AG04450 (cell line): ENCODE results near the gene AWAT1. TPM values are rescaled to one million over a fixed set of nuclear protein-coding genes. Genes with fewer than 3 reads are reported as not detected.
A peak's percentile ranks its signal among the peaks of the same experiment; 100 is the strongest.

Source experiments
- CTCF ChIA-PET: fragments of 300-600, 350-600 bp; formaldehyde crosslinking; extraction: SDS; loops from one replicate; lab custom pipeline; 2022; ENCODE audit warnings: antibody characterized with exemption, inconsistent platforms; lab: Charles Lee
- POLR2A ChIA-PET: fragments of 350-600 bp; formaldehyde crosslinking; extraction: SDS; loops from one replicate; lab custom pipeline; 2021; ENCODE audit warnings: antibody characterized with exemption, inconsistent platforms; lab: Yijun Ruan, JAX
- DNase-seq: peaks from one replicate; pipeline ENCODE4 v3.0.0-alpha.2; 2011; ENCODE audit warnings: low read depth, low spot score
- H3K27ac ChIP-seq: one replicate; pipeline ENCODE4 v1.5.1; 2012; ENCODE audit warnings: low read depth, low read length, control low read depth
- H3K27me3 ChIP-seq: one replicate; pipeline ENCODE4 v1.6.0; 2012; ENCODE audit warnings: low read length; ENCODE audit not compliant: control insufficient read depth, insufficient read depth
- H3K4me3 ChIP-seq: 2 replicates; pipeline ENCODE4 v1.5.1; 2011; ENCODE audit warnings: mild to moderate bottlenecking, low read depth, low read length, control low read depth
- H3K9me3 ChIP-seq: 2 replicates; pipeline ENCODE4 v1.5.1; 2012; ENCODE audit warnings: low read length; ENCODE audit not compliant: control insufficient read depth, insufficient read depth
- polyA plus RNA-seq: library from polyadenylated mRNA; depleted of rRNA; stranded (reverse); fragments of >200 nt; gene quantifications from 2 replicates; pipeline ENCODE4 v1.2.3, GENCODE V29; 2011; rRNA removed
- small RNA-seq: library from RNA; depleted of rRNA; stranded (forward); fragments of <200 nt; gene quantifications from one replicate; pipeline ENCODE3, GENCODE V24; 2012; ENCODE audit warnings: low read depth; ENCODE audit not compliant: insufficient read length
- TF ChIP-seq, protein P1 (sequence below): IDR thresholded peaks from 2 replicates; pipeline ENCODE4 v1.5.1; 2011; ENCODE audit warnings: low read depth, low read length, control low read depth, inconsistent platforms

Gene AWAT1
- polyA plus RNA-seq, 1 experiment, result not detected

DNA sequence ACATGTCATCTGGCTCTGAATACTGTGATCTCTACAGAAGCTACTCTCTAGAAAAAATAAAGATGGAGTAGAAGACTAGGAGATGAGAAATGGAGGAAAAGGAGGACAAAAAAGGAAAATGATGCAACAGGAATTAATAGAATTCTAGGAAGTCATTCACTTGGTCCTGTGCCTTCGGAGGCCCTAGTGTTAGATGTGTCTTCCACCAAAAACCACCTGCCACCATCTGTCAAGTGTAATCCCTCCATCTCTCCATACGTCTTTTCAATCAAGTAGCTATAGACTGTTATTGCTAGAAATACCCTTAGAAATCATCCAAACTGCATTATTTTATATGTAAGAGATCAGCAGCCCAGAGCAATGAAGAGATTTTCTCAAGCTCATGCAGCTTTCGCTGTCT is 44.6 kb downstream of the AWAT1 start:
- POLR2A ChIA-PET, result no interaction called here
- no peak for DNase-seq
- CTCF ChIA-PET, result no interaction called here

DNA sequence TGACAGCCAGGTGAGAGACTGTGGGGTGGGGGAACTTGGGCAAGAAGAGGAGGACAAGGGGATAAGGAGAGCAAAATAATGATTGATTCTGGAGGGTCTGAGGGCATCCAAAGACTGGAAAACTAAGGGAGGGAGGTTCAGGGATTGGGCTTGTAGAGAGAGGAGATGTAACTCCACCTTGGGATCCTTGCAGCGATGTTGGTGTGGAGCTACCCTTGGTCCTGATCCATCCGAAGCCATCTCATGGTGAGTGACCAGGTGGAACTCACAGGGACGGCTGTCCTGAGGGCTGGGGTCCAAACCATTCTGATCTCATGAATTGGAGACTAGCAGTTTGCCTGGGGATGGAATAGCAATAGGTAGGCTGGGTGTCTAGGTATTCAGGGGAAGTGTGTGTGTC is 46.1 kb downstream of the AWAT1 start:
- POLR2A ChIA-PET, result interaction anchor here (1.0 kb wide), 1 partner anchor 9 kb away, joined by 4 read pairs; the partner anchor contains the start of genes KIF4A and PDZD11
- TF ChIP-seq, protein P1, sequence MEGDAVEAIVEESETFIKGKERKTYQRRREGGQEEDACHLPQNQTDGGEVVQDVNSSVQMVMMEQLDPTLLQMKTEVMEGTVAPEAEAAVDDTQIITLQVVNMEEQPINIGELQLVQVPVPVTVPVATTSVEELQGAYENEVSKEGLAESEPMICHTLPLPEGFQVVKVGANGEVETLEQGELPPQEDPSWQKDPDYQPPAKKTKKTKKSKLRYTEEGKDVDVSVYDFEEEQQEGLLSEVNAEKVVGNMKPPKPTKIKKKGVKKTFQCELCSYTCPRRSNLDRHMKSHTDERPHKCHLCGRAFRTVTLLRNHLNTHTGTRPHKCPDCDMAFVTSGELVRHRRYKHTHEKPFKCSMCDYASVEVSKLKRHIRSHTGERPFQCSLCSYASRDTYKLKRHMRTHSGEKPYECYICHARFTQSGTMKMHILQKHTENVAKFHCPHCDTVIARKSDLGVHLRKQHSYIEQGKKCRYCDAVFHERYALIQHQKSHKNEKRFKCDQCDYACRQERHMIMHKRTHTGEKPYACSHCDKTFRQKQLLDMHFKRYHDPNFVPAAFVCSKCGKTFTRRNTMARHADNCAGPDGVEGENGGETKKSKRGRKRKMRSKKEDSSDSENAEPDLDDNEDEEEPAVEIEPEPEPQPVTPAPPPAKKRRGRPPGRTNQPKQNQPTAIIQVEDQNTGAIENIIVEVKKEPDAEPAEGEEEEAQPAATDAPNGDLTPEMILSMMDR, result no peak

More for the DNA sequence above, 44.6 kb downstream of the AWAT1 start:
- Histone ChIP-seq H3K4me3 (no peak overlapping the region), H3K27ac (no peak overlapping the region), H3K27me3 (no peaks in the 10 kb centered on the region), H3K9me3 (no peaks in the 10 kb centered on the region)
- TF ChIP-seq, protein P1, result no peak

DNA sequence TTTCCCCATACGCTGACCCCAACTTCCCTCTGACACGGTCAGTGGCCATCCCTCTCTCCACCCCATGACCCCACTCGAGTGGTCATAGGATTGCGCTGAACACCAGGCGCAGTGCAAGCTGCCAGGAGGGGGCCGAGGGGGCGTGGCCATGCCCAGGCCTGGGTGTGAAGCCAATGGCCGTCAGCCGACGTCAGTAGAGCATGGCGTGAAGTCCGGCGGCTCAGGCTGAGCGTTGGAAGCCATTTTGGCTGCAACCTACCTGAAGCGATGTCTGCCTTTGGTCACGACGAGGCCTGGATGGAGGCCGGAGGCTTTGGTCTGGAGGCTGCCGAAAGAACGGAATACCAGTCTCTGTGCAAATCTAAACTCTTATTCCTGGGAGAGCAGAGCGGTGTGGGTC is 47.5 kb downstream of the AWAT1 start, which contains the start of gene RAB41:
TSS of gene RAB41 (plus strand) at position 222 of the 400 bp plus-strand sequence. CDS start at position 268, 46 bp downstream.
- ChIA-PET CTCF (no interaction called here), POLR2A (no interaction called here)

More for the DNA sequence above, 46.1 kb downstream of the AWAT1 start:
- CTCF ChIA-PET, result no interaction called here
- Histone ChIP-seq H3K9me3 (no peaks in the 10 kb centered on the region), H3K4me3 (no peak overlapping the region), H3K27ac (no peak overlapping the region), H3K27me3 (no peaks in the 10 kb centered on the region)
- DNase-seq, result no peak

DNA sequence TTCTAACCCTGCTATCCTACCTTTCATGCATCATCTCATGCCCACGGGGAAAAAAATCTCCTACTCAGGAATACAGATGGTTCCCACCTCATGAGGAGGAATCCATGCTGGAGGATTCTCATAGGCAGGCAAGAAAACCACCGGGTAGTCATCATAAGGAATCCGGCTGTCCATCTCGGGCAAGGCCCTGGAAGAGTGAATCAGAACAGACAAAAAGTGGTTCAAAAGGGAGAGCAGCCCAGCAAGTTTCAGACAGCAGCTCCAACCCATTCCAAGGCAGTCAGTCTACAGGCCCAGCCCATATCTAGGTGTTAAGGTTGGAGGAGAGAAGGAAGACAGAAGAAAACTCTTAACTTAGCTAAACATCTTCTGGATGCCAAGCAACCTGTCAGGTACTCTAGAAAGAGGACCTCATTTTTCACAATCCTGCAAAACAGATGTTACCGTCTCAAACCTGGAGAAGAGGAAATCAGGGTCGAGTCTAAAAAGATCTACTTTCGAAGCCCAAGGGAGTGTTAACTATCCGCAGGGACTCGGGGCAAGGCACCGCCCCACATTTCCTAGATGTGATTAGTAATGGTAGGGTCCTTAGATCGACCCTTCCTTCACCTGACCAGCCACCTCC is 54.8 kb downstream of the AWAT1 start:
- peak overlapping the region; percentile 79 for H3K4me3 ChIP-seq
- TF ChIP-seq, protein P1, result no peak
- no peak for DNase-seq
- peak overlapping the region; percentile 31 for H3K27ac ChIP-seq
- ChIA-PET CTCF (interaction anchor here (3.5 kb wide), 1 partner anchor 156 kb away, joined by 16 read pairs; the partner anchor contains the start of gene IGBP1), POLR2A (interaction anchor here (1.7 kb wide), 1 partner anchor 156 kb away, joined by 7 read pairs; the partner anchor contains the start of gene IGBP1)
- no peaks in the 10 kb centered on the region for H3K27me3 ChIP-seq
- H3K9me3 ChIP-seq, result no peaks in the 10 kb centered on the region

More for the DNA sequence above, 47.5 kb downstream of the AWAT1 start, which contains the start of gene RAB41:
- Histone ChIP-seq H3K9me3 (no peaks in the 10 kb centered on the region), H3K27me3 (no peaks in the 10 kb centered on the region), H3K27ac (no peak within 1 kb of the TSS), H3K4me3 (no peak within 1 kb of the TSS)
- TF ChIP-seq, protein P1, result no peak
- DNase-seq, result no peak

Small RNA genes lying within 50 kb of the gene (small RNA-seq; reads per million reads assigned to genes)
- gene RNA5SP507, result not detected

Other genes starting within 250 kb of the AWAT1 start
- gene AWAT2, start 184.7 kb upstream of the AWAT1 start, polyA plus RNA-seq, result not detected in 2 replicates
- gene OTUD6A, start 172.2 kb upstream of the AWAT1 start, polyA plus RNA-seq, result not detected in 2 replicates
- 96.1 and 118 TPM in 2 replicates for gene IGBP1, start 101.2 kb upstream of the AWAT1 start, polyA plus RNA-seq
- gene DGAT2L6, start 57.2 kb upstream of the AWAT1 start, polyA plus RNA-seq, result not detected in 2 replicates
- gene P2RY4, start 25.5 kb downstream of the AWAT1 start, polyA plus RNA-seq, result 0.09 and 0.17 TPM in 2 replicates
- not detected in 2 replicates for gene ARR3, start 33.7 kb downstream of the AWAT1 start, polyA plus RNA-seq
- not detected in 2 replicates for gene RAB41, start 47.5 kb downstream of the AWAT1 start, polyA plus RNA-seq
- gene PDZD11, start 55.3 kb downstream of the AWAT1 start, polyA plus RNA-seq, result 139 and 141 TPM in 2 replicates
- 6.4 and 8.8 TPM in 2 replicates for gene KIF4A, start 55.4 kb downstream of the AWAT1 start, polyA plus RNA-seq
- not detected in 2 replicates for gene GDPD2, start 188.7 kb downstream of the AWAT1 start, polyA plus RNA-seq
- gene DLG3, start 210.2 kb downstream of the AWAT1 start, polyA plus RNA-seq, result 28.3 and 29.2 TPM in 2 replicates